K562 (cell line): ENCODE results near the gene DTWD2. TPM values are rescaled to one million over a fixed set of nuclear protein-coding genes. Genes with fewer than 3 reads are reported as not detected.
A peak's percentile ranks its signal among the peaks of the same experiment; 100 is the strongest.

Experiments
- ATAC-seq: fragments of 200-7000 bp; cut with Tn5 transposase; 3 replicates; pipeline ENCODE4 v1.9.1; 2020; ENCODE audit warnings: moderate library complexity
- BruUV-seq: library from RNA; stranded (reverse); fragments of 400-500 nt; replicated peaks from 2 replicates; lab custom pipeline; 2021; lab: Mats Ljungman, UMichigan
- CTCF ChIA-PET: fragments of 300-600 bp; formaldehyde crosslinking; extraction: SDS; loops from one replicate; lab custom pipeline; 2021; ENCODE audit warnings: low intra/inter-chr PET ratio; lab: Yijun Ruan, JAX
- POLR2A ChIA-PET: fragments of 300-600, 350-650 bp; sonication (Branson Sonifier 250); formaldehyde crosslinking; extraction: SDS; loops from one replicate; lab custom pipeline; 2021; ENCODE audit warnings: antibody characterized with exemption, inconsistent platforms; lab: Yijun Ruan, JAX
- DNase-seq, 4 experiments: peaks; one replicate each; pipeline versions ENCODE4 v3.0.0 to v3.0.0-alpha.2; 2011 to 2018; ENCODE audit warnings: low spot score in 3 of 4, mixed read lengths in 3 of 4; ENCODE audit errors: extremely low read depth in 1 of 4
- FAIRE-seq: peaks from 2 replicates; lab custom pipeline; 2011; peaks lifted over from hg19 to GRCh38; lab: Jason Lieb, UNC
- H2AFZ ChIP-seq: 2 replicates; pipeline ENCODE4 v1.6.0; 2011; ENCODE audit warnings: low read depth, low read length, control low read depth, inconsistent platforms
- H3K27ac ChIP-seq: fragments of 200-600 bp; 3 replicates; pipeline ENCODE4 v1.8.0; 2011; ENCODE audit warnings: low read depth, mild to moderate bottlenecking, control low read depth, inconsistent platforms, low read length, moderate library complexity, mixed read lengths; ENCODE audit errors: extremely low read depth
- H3K27me3 ChIP-seq, 2 experiments: fragments of 300-600 bp in 1 of 2; 2 replicates in 1 of 2; 3 replicates in 1 of 2; pipeline versions ENCODE4 v1.6.0 to v1.8.0; 2011; ENCODE audit warnings: inconsistent platforms in 2 of 2, low read length in 2 of 2, mild to moderate bottlenecking in 1 of 2, mixed read lengths in 1 of 2, moderate library complexity in 1 of 2; ENCODE audit not compliant: control insufficient read depth in 2 of 2, insufficient read depth in 2 of 2
- H3K36me3 ChIP-seq: fragments of 300-600 bp; 3 replicates; pipeline ENCODE4 v1.8.0; 2011; ENCODE audit warnings: mild to moderate bottlenecking, low read length, inconsistent platforms; ENCODE audit not compliant: control insufficient read depth, insufficient read depth
- H3K4me1 ChIP-seq, 2 experiments: fragments of 200-600 bp in 1 of 2; replicated peaks in 1 of 2; 2 replicates in 1 of 2; 3 replicates in 1 of 2; pipeline versions ENCODE4 v1.5.1 to v1.8.0; 2011; ENCODE audit warnings: inconsistent platforms in 2 of 2, low read length in 2 of 2, mild to moderate bottlenecking in 1 of 2, mixed read lengths in 1 of 2, moderate library complexity in 1 of 2; ENCODE audit not compliant: control insufficient read depth in 2 of 2, insufficient read depth in 2 of 2
- H3K4me2 ChIP-seq: 2 replicates; pipeline ENCODE4 v1.6.1; 2011; ENCODE audit warnings: low read length, control low read depth, inconsistent platforms, mixed read lengths; ENCODE audit not compliant: insufficient read depth
- H3K4me3 ChIP-seq: fragments of 200-600 bp; sonication (generic), shearing (Covaris generic); 2 replicates; pipeline ENCODE4 v1.5.1; 2016; ENCODE audit warnings: control low read depth, inconsistent platforms
- H3K79me2 ChIP-seq: fragments of 200-600 bp; 3 replicates; pipeline ENCODE4 v1.8.0; 2011; ENCODE audit warnings: low read length, inconsistent platforms; ENCODE audit not compliant: control insufficient read depth, insufficient read depth
- H3K9ac ChIP-seq, 2 experiments: 2 replicates each; pipeline versions ENCODE4 v1.6.0 to v1.6.1; 2011; ENCODE audit warnings: low read depth in 2 of 2, low read length in 2 of 2, control low read depth in 1 of 2, inconsistent platforms in 1 of 2, mild to moderate bottlenecking in 1 of 2, mixed read lengths in 1 of 2; ENCODE audit not compliant: insufficient read depth in 1 of 2
- H3K9me1 ChIP-seq: one replicate; pipeline ENCODE4 v1.6.0; 2011; ENCODE audit warnings: inconsistent platforms, mild to moderate bottlenecking, low read length, moderate library complexity; ENCODE audit not compliant: control insufficient read depth, insufficient read depth
- H3K9me3 ChIP-seq: replicated peaks from 2 replicates; pipeline ENCODE4 v1.5.1; 2011; ENCODE audit warnings: low read depth, low read length, inconsistent platforms; ENCODE audit not compliant: control insufficient read depth, insufficient read depth
- H4K20me1 ChIP-seq: replicated peaks from 2 replicates; pipeline ENCODE4 v1.6.1; 2011; ENCODE audit warnings: low read length, inconsistent platforms, mixed read lengths; ENCODE audit not compliant: control insufficient read depth, insufficient read depth
- GATAD2A ChIP-seq: fragments of 450-650 bp; IDR thresholded peaks from 2 replicates; pipeline ENCODE4 v1.6.1; 2017
- MBD2 ChIP-seq: sonication (generic); IDR thresholded peaks from 2 replicates; pipeline ENCODE4 v1.6.1; 2016; ENCODE audit warnings: low read depth, borderline replicate concordance
- MEIS2 ChIP-seq: fragments of 450-650 bp; IDR thresholded peaks from 2 replicates; pipeline ENCODE4 v1.6.1; 2014; ENCODE audit warnings: mild to moderate bottlenecking; ENCODE audit not compliant: partially characterized antibody
- RAD51 ChIP-seq: fragments of 450-650 bp; IDR thresholded peaks from 2 replicates; pipeline ENCODE4 v1.7.1; 2016; ENCODE audit warnings: low read depth, mild to moderate bottlenecking, borderline replicate concordance
- STAT5A ChIP-seq: IDR thresholded peaks from 2 replicates; pipeline ENCODE4 v1.6.1; 2012; ENCODE audit warnings: low read length, inconsistent platforms, borderline replicate concordance
- ZNF3 ChIP-seq: fragments of 250-450 bp; sonication (Bioruptor Pico); IDR thresholded peaks from 2 replicates; pipeline ENCODE4 v1.5.0; 2021; ENCODE audit warnings: mild to moderate bottlenecking, moderate library complexity
- ZNF311 ChIP-seq: fragments of 250-450 bp; sonication (Bioruptor Pico); IDR thresholded peaks from 2 replicates; pipeline ENCODE4 v1.4.0; 2020; ENCODE audit warnings: mild to moderate bottlenecking, moderate library complexity
- ZNF77 ChIP-seq: fragments of 250-450 bp; sonication (Bioruptor Pico); IDR thresholded peaks from 2 replicates; pipeline ENCODE4 v1.5.0; 2020
- WGBS: fragments of 100-300 bp; shearing (Covaris generic); methylation state at CpG from one replicate; pipeline ENCODE4 v1.1.6; 2016; ENCODE audit warnings: low coverage, mixed read lengths; ENCODE audit not compliant: insufficient coverage; ENCODE audit errors: missing lambda C conversion rate; 5-methylcytosine and 5-hydroxymethylcytosine counted together
- in situ Hi-C: fragments of 300-500 bp; cut with MboI; formaldehyde crosslinking; loops from 4 replicates; pipeline ENCODE4 v1.15.0; 2018; ENCODE audit warnings: inconsistent platforms, mixed read lengths
- intact Hi-C: fragments of 100-400 bp; cut with micrococcal nuclease; formaldehyde crosslinking; loops from 2 replicates; pipeline ENCODE4 v1.14.2; 2022
- polyA plus RNA-seq, 8 experiments: library from polyadenylated mRNA; depleted of rRNA in 4 of 8; stranded (reverse) in 5 of 8; unstranded in 3 of 8; fragments of >200 nt; fragmentation: Nextera tagmentation in 2 of 8; fragmentation: Illumina TruSeq in 1 of 8; extraction: Ambion mirVana in 2 of 8; extraction: Trizol in 1 of 8; gene quantifications; 2 replicates each; pipeline versions ENCODE4 v1.2.1 to v1.2.3, GENCODE V29; 2011 to 2014; ENCODE audit warnings: inconsistent platforms in 1 of 8, missing spikeins in 1 of 8
- total RNA-seq, 7 experiments: library from RNA; depleted of rRNA in 6 of 7; stranded (reverse); fragments of >200 nt in 6 of 7; fragmentation: Illumina TruSeq in 2 of 7; extraction: Trizol in 2 of 7; gene quantifications; 2 replicates each; pipeline versions ENCODE4 v1.2.1 to v1.2.3, GENCODE V29; 2011 to 2021; ENCODE audit warnings: low replicate concordance in 1 of 7
- TF ChIP-seq, protein P1 (sequence below): fragments of 200-800 bp; sonication (Bioruptor generic); IDR thresholded peaks from 2 replicates; pipeline ENCODE4 v1.6.1; 2017; ENCODE audit warnings: missing genetic modification characterization, missing compliant biosample characterization
- TF ChIP-seq, protein P2 (sequence below): fragments of 450-650 bp; IDR thresholded peaks from 2 replicates; pipeline ENCODE4 v1.6.1; 2017; ENCODE audit warnings: antibody characterized with exemption, mild to moderate bottlenecking
- TF ChIP-seq, protein P3 (sequence below): sonication (generic); formaldehyde crosslinking; IDR thresholded peaks from 2 replicates; pipeline ENCODE4 v1.5.0; 2020; ENCODE audit warnings: missing genetic modification reagents

The DTWD2 gene
- total and polyA plus RNA-seq, 9 of the 15 experiments (the other 6 are each of a cell fraction or from before 2014, with no cell fraction given): 0.99 to 10.8 (median 4.1) TPM

DNA sequence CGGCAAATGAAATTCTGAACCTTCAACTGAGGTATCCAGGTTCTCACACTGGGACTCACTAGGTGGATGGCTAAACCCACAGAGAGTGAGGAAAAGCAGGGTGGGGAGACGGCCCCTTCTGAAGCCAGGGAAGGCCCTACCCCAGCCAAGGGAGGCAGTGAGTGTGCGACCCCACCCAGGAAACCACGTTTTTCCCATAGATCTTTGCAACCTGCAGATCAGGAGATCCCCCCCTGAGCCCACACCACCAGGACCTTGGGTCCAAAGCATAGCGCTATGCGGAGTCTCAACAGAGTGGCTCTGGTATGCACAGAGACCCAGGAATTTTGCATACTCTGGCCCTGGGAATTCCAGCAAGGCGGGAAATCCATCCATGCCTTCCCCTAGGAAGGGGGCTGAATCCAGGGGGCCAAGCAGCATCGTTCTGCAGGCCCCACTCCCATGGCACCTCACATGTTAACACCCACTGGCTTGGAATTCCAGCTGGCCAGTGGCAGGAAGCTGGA lies 19.9 kb downstream of the DTWD2 start:
- no TSS peak for BruUV-seq
- in situ Hi-C loops: loop anchor here (10.0 kb wide), 1 partner anchor 1456 kb away; no protein-coding TSS in a partner anchor
- Histone ChIP-seq H3K4me1 (no peaks in the 10 kb centered on the region; a peak in 1 of 5 replicates), H3K27ac (no peak overlapping the region), H3K36me3 (no peaks in the 10 kb centered on the region), H3K4me3 (no peak overlapping the region), H3K9ac (0 out of 4 replicates have a peak overlapping the region, but pooled peaks of 1 of the 2 experiments have one; percentile 9), H3K9me1 (no peaks in the 10 kb centered on the region), H2AFZ (no peak overlapping the region), H3K9me3 (no peaks in the 10 kb centered on the region), H3K79me2 (no peaks in the 10 kb centered on the region), H3K27me3 (no peaks in the 10 kb centered on the region), H3K4me2 (no peak overlapping the region), H4K20me1 (no peaks in the 10 kb centered on the region)
- FAIRE-seq (no peak), ATAC-seq (no peak; the same call in none of the 3 replicates), DNase-seq (no peak)
- WGBS: 45% methylated on average over 8 of the region's 8 CpGs
- intact Hi-C loops: no loop called here
- CTCF ChIA-PET: no interaction called here
- POLR2A ChIA-PET: no interaction called here
- TF ChIP-seq MEIS2: no peak
- no peak for TF ChIP-seq ZNF77 (CRISPR knock-in tag)
- no peak for TF ChIP-seq STAT5A
- TF ChIP-seq, protein P1, sequence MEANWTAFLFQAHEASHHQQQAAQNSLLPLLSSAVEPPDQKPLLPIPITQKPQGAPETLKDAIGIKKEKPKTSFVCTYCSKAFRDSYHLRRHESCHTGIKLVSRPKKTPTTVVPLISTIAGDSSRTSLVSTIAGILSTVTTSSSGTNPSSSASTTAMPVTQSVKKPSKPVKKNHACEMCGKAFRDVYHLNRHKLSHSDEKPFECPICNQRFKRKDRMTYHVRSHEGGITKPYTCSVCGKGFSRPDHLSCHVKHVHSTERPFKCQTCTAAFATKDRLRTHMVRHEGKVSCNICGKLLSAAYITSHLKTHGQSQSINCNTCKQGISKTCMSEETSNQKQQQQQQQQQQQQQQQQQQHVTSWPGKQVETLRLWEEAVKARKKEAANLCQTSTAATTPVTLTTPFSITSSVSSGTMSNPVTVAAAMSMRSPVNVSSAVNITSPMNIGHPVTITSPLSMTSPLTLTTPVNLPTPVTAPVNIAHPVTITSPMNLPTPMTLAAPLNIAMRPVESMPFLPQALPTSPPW (CRISPR knock-in tag): no peak
- TF ChIP-seq, protein P2, sequence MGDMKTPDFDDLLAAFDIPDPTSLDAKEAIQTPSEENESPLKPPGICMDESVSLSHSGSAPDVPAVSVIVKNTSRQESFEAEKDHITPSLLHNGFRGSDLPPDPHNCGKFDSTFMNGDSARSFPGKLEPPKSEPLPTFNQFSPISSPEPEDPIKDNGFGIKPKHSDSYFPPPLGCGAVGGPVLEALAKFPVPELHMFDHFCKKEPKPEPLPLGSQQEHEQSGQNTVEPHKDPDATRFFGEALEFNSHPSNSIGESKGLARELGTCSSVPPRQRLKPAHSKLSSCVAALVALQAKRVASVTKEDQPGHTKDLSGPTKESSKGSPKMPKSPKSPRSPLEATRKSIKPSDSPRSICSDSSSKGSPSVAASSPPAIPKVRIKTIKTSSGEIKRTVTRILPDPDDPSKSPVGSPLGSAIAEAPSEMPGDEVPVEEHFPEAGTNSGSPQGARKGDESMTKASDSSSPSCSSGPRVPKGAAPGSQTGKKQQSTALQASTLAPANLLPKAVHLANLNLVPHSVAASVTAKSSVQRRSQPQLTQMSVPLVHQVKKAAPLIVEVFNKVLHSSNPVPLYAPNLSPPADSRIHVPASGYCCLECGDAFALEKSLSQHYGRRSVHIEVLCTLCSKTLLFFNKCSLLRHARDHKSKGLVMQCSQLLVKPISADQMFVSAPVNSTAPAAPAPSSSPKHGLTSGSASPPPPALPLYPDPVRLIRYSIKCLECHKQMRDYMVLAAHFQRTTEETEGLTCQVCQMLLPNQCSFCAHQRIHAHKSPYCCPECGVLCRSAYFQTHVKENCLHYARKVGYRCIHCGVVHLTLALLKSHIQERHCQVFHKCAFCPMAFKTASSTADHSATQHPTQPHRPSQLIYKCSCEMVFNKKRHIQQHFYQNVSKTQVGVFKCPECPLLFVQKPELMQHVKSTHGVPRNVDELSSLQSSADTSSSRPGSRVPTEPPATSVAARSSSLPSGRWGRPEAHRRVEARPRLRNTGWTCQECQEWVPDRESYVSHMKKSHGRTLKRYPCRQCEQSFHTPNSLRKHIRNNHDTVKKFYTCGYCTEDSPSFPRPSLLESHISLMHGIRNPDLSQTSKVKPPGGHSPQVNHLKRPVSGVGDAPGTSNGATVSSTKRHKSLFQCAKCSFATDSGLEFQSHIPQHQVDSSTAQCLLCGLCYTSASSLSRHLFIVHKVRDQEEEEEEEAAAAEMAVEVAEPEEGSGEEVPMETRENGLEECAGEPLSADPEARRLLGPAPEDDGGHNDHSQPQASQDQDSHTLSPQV: no peak
- no peak for TF ChIP-seq MBD2
- no peak for TF ChIP-seq GATAD2A
- TF ChIP-seq ZNF3: no peak
- TF ChIP-seq, protein P3, sequence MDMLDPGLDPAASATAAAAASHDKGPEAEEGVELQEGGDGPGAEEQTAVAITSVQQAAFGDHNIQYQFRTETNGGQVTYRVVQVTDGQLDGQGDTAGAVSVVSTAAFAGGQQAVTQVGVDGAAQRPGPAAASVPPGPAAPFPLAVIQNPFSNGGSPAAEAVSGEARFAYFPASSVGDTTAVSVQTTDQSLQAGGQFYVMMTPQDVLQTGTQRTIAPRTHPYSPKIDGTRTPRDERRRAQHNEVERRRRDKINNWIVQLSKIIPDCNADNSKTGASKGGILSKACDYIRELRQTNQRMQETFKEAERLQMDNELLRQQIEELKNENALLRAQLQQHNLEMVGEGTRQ (CRISPR knock-in tag): no peak
- TF ChIP-seq RAD51: no peak
- no peak for TF ChIP-seq ZNF311 (CRISPR knock-in tag)
